ENCODE measurements around the gene SULT4A1. TPM values are rescaled to one million over a fixed set of nuclear protein-coding genes. Genes with fewer than 3 reads are reported as not detected.

Gene SULT4A1
- total RNA-seq, 1 experiment from 2014 or later = 15.0 TPM

- H2BK12ac ChIP-seq (ENCODE audit: insufficient read length, low read depth, low read length) = no peak overlapping the region
- no peak overlapping the region for H2BK5ac ChIP-seq (ENCODE audit: insufficient read length, low read length)
- no peak overlapping the region for H4K5ac ChIP-seq (ENCODE audit: insufficient read length, low read depth, low read length)
- H3K23ac ChIP-seq (ENCODE audit: insufficient read length, low read depth, low read length) = no peak overlapping the region
- H3K27me3 Mint-ChIP-seq (ENCODE audit: low read depth) = no peaks in the 10 kb centered on the region
- H3K4ac ChIP-seq (ENCODE audit: low read depth, low read length) = no peak overlapping the region
- H3K9me3 Mint-ChIP-seq = no peaks in the 10 kb centered on the region
- H4K20me1 ChIP-seq (ENCODE audit: control insufficient read depth, insufficient read depth, insufficient read length) = no peaks in the 10 kb centered on the region
- H2AFZ ChIP-seq (ENCODE audit: low read length) = no peak overlapping the region
- no peaks in the 10 kb centered on the region for H3K27me3 ChIP-seq (ENCODE audit: insufficient read depth, low read length)
- TF ChIP-seq CTCF (conservative IDR thresholded peaks at IDR 0.05) = no peak
- no peak for DNase-seq
- H3K79me1 ChIP-seq (ENCODE audit: insufficient read depth, low read depth, low read length, poor library complexity, severe bottlenecking) = no peaks in the 10 kb centered on the region
- no peak overlapping the region for H2BK20ac ChIP-seq (ENCODE audit: low read depth, low read length, poor library complexity, severe bottlenecking)
- no peaks in the 10 kb centered on the region for H3K9me3 ChIP-seq (ENCODE audit: control insufficient read depth, low read depth, low read length)
- no peak overlapping the region for H4K8ac ChIP-seq (replicated peaks; ENCODE audit: insufficient read length, low read depth, low read length)
- H2AK5ac ChIP-seq (ENCODE audit: insufficient read length, low read length) = no peak overlapping the region
- H4K91ac ChIP-seq (ENCODE audit: insufficient read length, low read depth, low read length) = no peak overlapping the region
- no peak overlapping the region for H3K4me2 ChIP-seq (ENCODE audit: insufficient read depth, insufficient read length, low read length)
- no peak overlapping the region for H3K4me3 Mint-ChIP-seq
- no CpG with 5 or more reads among the region's 12 CpGs for WGBS (ENCODE audit: extremely low coverage, insufficient read length, low lambda C conversion rate)
- H3K18ac ChIP-seq (ENCODE audit: insufficient read length, low read depth, low read length) = no peak overlapping the region
- H3K27ac ChIP-seq (ENCODE audit: insufficient read length, low read depth, low read length) = no peak overlapping the region
- H3K36me3 Mint-ChIP-seq (ENCODE audit: insufficient read depth in 1 of 3, low read depth in 3 of 3) = peaks cover 10 to 45% (median 32%) of the 10 kb centered on the region in 3 experiments; a peak in 6 of 7 replicates
- H2BK120ac ChIP-seq (ENCODE audit: low read depth, low read length, poor library complexity, severe bottlenecking) = no peak overlapping the region
- no peak overlapping the region for H2BK15ac ChIP-seq (ENCODE audit: low read depth, low read length)
- no peaks in the 10 kb centered on the region for H3K23me2 ChIP-seq (ENCODE audit: insufficient read length, low read depth, low read length, poor library complexity, severe bottlenecking)
- no peak overlapping the region for H3T11ph ChIP-seq (ENCODE audit: low read length)
- no peak overlapping the region for H3K9ac ChIP-seq (ENCODE audit: extremely low read depth, insufficient read length, low read length)
- H3K14ac ChIP-seq (ENCODE audit: insufficient read depth, low read length) = no peak overlapping the region
- no peaks in the 10 kb centered on the region for H3K4me1 ChIP-seq (ENCODE audit: insufficient read depth, low read length)
- H3K27ac Mint-ChIP-seq = no peak overlapping the region; a peak in 1 of 7 replicates
- peaks cover 17 to 22% of the 10 kb centered on the region in 2 experiments for H3K4me1 Mint-ChIP-seq
- no peaks in the 10 kb centered on the region; the same call in 1 of the 2 replicates for H3K79me2 ChIP-seq (ENCODE audit: insufficient read depth, low read length)
- no peak overlapping the region for H3K56ac ChIP-seq (ENCODE audit: insufficient read length, low read depth, low read length)
Observed at GRCh38 chr22:43830931-43831560, 31.3 kb downstream of the SULT4A1 start.

All from H9 (cell line).